GM23338 (cell line): ENCODE data around the gene TMEM106C. TPM values are rescaled to one million over a fixed set of nuclear protein-coding genes. Genes with fewer than 3 reads are reported as not detected.

Experiments
- ATAC-seq: fragments of 200-7000 bp; cut with Tn5 transposase; 3 replicates; pipeline ENCODE4 v1.9.1; 2020
- DNase-seq: peaks from one replicate; pipeline ENCODE4 v3.0.0-alpha.2; 2015; ENCODE audit warnings: low spot score
- H2AFZ ChIP-seq: fragments of 200-600 bp; sonication (generic); 2 replicates; pipeline ENCODE4 v1.8.0; 2016; ENCODE audit warnings: antibody characterized with exemption, mild to moderate bottlenecking, moderate library complexity
- H3F3A ChIP-seq: fragments of 200-600 bp; sonication (generic); replicated peaks from 2 replicates; pipeline ENCODE4 v1.8.0; 2017; ENCODE audit warnings: antibody characterized with exemption, mixed run types, low read depth
- H3K27ac ChIP-seq: fragments of 200-600 bp; sonication (generic); 2 replicates; pipeline ENCODE4 v1.6.1; 2016; ENCODE audit warnings: low read depth
- H3K27me3 ChIP-seq: fragments of 200-600 bp; sonication (generic); 2 replicates; pipeline ENCODE4 v1.8.0; 2016; ENCODE audit warnings: mild to moderate bottlenecking, mixed run types, moderate library complexity; ENCODE audit not compliant: insufficient read depth
- H3K36me3 ChIP-seq: fragments of 200-600 bp; sonication (generic); 2 replicates; pipeline ENCODE4 v1.8.0; 2016; ENCODE audit warnings: mild to moderate bottlenecking; ENCODE audit not compliant: insufficient read depth
- H3K4me1 ChIP-seq: fragments of 200-600 bp; sonication (generic); 2 replicates; pipeline ENCODE4 v1.8.0; 2016; ENCODE audit warnings: mild to moderate bottlenecking, moderate library complexity; ENCODE audit not compliant: insufficient read depth
- H3K4me2 ChIP-seq: fragments of 200-600 bp; sonication (generic); 2 replicates; pipeline ENCODE4 v1.7.1; 2017; ENCODE audit warnings: mixed run types
- H3K4me3 ChIP-seq: fragments of 200-600 bp; sonication (generic); 2 replicates; pipeline ENCODE4 v1.6.1; 2016; ENCODE audit warnings: mixed run types
- H3K79me2 ChIP-seq: fragments of 200-600 bp; sonication (generic); replicated peaks from 2 replicates; pipeline ENCODE4 v1.8.0; 2017; ENCODE audit warnings: mild to moderate bottlenecking; ENCODE audit not compliant: insufficient read depth
- H3K9me2 ChIP-seq: fragments of 200-600 bp; sonication (generic); 2 replicates; pipeline ENCODE4 v1.8.0; 2017; ENCODE audit not compliant: insufficient read depth
- H4K20me1 ChIP-seq: fragments of 200-600 bp; sonication (generic); replicated peaks from 2 replicates; pipeline ENCODE4 v1.8.0; 2017; ENCODE audit warnings: mild to moderate bottlenecking; ENCODE audit not compliant: insufficient read depth
- H3K27ac Mint-ChIP-seq: 2 replicates; pipeline ENCODE4 v1.8.0; 2020; ENCODE audit warnings: inconsistent platforms, mild to moderate bottlenecking, moderate library complexity, mixed read lengths
- H3K27me3 Mint-ChIP-seq: 3 replicates; pipeline ENCODE4 v1.8.0; 2022; ENCODE audit warnings: low read depth, mild to moderate bottlenecking, moderate library complexity, mixed read lengths, inconsistent platforms; ENCODE audit not compliant: insufficient read depth, poor library complexity
- H3K36me3 Mint-ChIP-seq: 3 replicates; pipeline ENCODE4 v1.8.0; 2021; ENCODE audit warnings: low read depth, mild to moderate bottlenecking, inconsistent platforms, moderate library complexity, mixed read lengths
- H3K4me1 Mint-ChIP-seq: 3 replicates; pipeline ENCODE4 v1.8.0; 2020; ENCODE audit warnings: mild to moderate bottlenecking, inconsistent platforms, mixed read lengths
- H3K4me3 Mint-ChIP-seq: 3 replicates; pipeline ENCODE4 v1.8.0; 2021; ENCODE audit warnings: moderate library complexity, mild to moderate bottlenecking, inconsistent platforms, mixed read lengths
- H3K9me3 Mint-ChIP-seq: 3 replicates; pipeline ENCODE4 v1.8.0; 2020; ENCODE audit warnings: moderate library complexity, mild to moderate bottlenecking, inconsistent platforms, mixed read lengths
- CREB1 ChIP-seq: fragments of 250-450 bp; sonication (Bioruptor Pico); IDR thresholded peaks from 2 replicates; pipeline ENCODE4 v1.5.0; 2020; ENCODE audit warnings: low read depth, mild to moderate bottlenecking, moderate library complexity
- CTCF ChIP-seq, 2 experiments: fragments of 200-600 bp in 1 of 2; sonication (generic) in 1 of 2; conservative IDR thresholded peaks; 2 replicates each; pipeline versions ENCODE4 v1.5.1 to v1.6.1; 2016 to 2017; ENCODE audit warnings: antibody characterized with exemption in 2 of 2, low read depth in 2 of 2, mild to moderate bottlenecking in 2 of 2, moderate library complexity in 1 of 2
- ETS1 ChIP-seq: IDR thresholded peaks from 2 replicates; pipeline ENCODE4 v1.6.1; 2016; ENCODE audit warnings: antibody characterized with exemption
- EZH2 ChIP-seq: fragments of 200-600 bp; sonication (generic); IDR thresholded peaks from one replicate; pipeline ENCODE4 v1.8.0; 2017; ENCODE audit warnings: antibody characterized with exemption, mild to moderate bottlenecking, low read depth; ENCODE audit not compliant: unreplicated experiment
- NANOG ChIP-seq: IDR thresholded peaks from 2 replicates; pipeline ENCODE4 v1.6.1; 2016; ENCODE audit warnings: antibody characterized with exemption, borderline replicate concordance
- REST ChIP-seq: IDR thresholded peaks from one replicate; pipeline ENCODE4 v1.6.1; 2018; ENCODE audit warnings: antibody characterized with exemption; ENCODE audit not compliant: unreplicated experiment
- ZNF331 ChIP-seq: fragments of 250-450 bp; sonication (Bioruptor Pico); IDR thresholded peaks from 2 replicates; pipeline ENCODE4 v1.5.0; 2020; ENCODE audit warnings: low read depth, mild to moderate bottlenecking, moderate library complexity
- ZNF462 ChIP-seq: fragments of 250-450 bp; sonication (Bioruptor Pico); IDR thresholded peaks from 2 replicates; pipeline ENCODE4 v1.5.0; 2020; ENCODE audit warnings: mild to moderate bottlenecking, moderate library complexity
- polyA plus RNA-seq: library from polyadenylated mRNA; unstranded; fragments of >200 nt; fragmentation: Nextera tagmentation; extraction: Ambion mirVana; gene quantifications from 2 replicates; pipeline ENCODE4 v1.2.1, GENCODE V29; 2016
- total RNA-seq: library from RNA; depleted of rRNA; stranded (reverse); fragments of >200 nt; shearing (Covaris generic); gene quantifications from 2 replicates; pipeline ENCODE4 v1.2.3, GENCODE V29; 2014

The TMEM106C gene
- total and polyA plus RNA-seq, 2 experiments from 2014 or later, result 43.5 to 83.7 TPM

- Mint-ChIP-seq H3K27me3 (peaks cover 18% of the 10 kb centered on the region), H3K4me1 (peaks cover 22% of the 10 kb centered on the region), H3K27ac (peak overlapping the region; percentile 27; the same call in 1 of the 2 replicates), H3K4me3 (no peak overlapping the region; the same call in 2 of the 3 replicates), H3K36me3 (no peaks in the 10 kb centered on the region), H3K9me3 (no peaks in the 10 kb centered on the region)
- Histone ChIP-seq H3K79me2 (no peaks in the 10 kb centered on the region), H2AFZ (peak overlapping the region; percentile 90), H3K27ac (no peak overlapping the region), H3F3A (no peaks in the 10 kb centered on the region), H3K9me2 (no peaks in the 10 kb centered on the region), H3K4me2 (no peak overlapping the region), H4K20me1 (no peaks in the 10 kb centered on the region), H3K4me3 (no peak overlapping the region), H3K4me1 (peaks cover 16% of the 10 kb centered on the region), H3K36me3 (no peaks in the 10 kb centered on the region), H3K27me3 (peaks cover 8% of the 10 kb centered on the region; the same call in 1 of the 2 replicates)
- TF ChIP-seq CREB1 (CRISPR knock-in tag) (no peak), NANOG (no peak), EZH2 (no peak), CTCF (conservative IDR thresholded peaks at IDR 0.05; ENCODE audit: low read depth in 2 of 2) (no peak), ZNF462 (CRISPR knock-in tag) (no peak), ZNF331 (CRISPR knock-in tag) (no peak), REST (no peak), ETS1 (no peak)
- DNase-seq (no peak), ATAC-seq (no peak)
Measured at GRCh38 chr12:47946413-47947323, 16.7 kb upstream of the TMEM106C start.
